ENCODE data around the gene PEX16.
"Not testable (repeated sequence)": the region's sequence is repeated elsewhere in the genome, so short reads cannot be mapped to it uniquely, and the experiment has no call there.

- TF ChIP-seq, protein P1, sequence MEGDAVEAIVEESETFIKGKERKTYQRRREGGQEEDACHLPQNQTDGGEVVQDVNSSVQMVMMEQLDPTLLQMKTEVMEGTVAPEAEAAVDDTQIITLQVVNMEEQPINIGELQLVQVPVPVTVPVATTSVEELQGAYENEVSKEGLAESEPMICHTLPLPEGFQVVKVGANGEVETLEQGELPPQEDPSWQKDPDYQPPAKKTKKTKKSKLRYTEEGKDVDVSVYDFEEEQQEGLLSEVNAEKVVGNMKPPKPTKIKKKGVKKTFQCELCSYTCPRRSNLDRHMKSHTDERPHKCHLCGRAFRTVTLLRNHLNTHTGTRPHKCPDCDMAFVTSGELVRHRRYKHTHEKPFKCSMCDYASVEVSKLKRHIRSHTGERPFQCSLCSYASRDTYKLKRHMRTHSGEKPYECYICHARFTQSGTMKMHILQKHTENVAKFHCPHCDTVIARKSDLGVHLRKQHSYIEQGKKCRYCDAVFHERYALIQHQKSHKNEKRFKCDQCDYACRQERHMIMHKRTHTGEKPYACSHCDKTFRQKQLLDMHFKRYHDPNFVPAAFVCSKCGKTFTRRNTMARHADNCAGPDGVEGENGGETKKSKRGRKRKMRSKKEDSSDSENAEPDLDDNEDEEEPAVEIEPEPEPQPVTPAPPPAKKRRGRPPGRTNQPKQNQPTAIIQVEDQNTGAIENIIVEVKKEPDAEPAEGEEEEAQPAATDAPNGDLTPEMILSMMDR (IDR thresholded peaks at IDR 0.05), result not testable (repeated sequence)
- not testable (repeated sequence) for TF ChIP-seq POLR2AphosphoS5 (IDR thresholded peaks at IDR 0.05)
These were observed 12.1 kb downstream of the PEX16 start for GRCh38 chr11:45905576-45905975.
